ACC112 (cell line): Measurements from ENCODE around the gene MAST1.

ENCODE experiments used
- H2AFZ ChIP-seq: fragments of 200-600 bp; sonication (generic); one replicate; pipeline ENCODE4 v1.6.0; 2017; ENCODE audit warnings: antibody characterized with exemption, low read length; ENCODE audit not compliant: unreplicated experiment
- H3K27ac ChIP-seq: fragments of 200-600 bp; sonication (generic); 2 replicates; pipeline ENCODE4 v1.5.1; 2014; ENCODE audit warnings: low read depth, mild to moderate bottlenecking, antibody characterized with exemption, low read length, moderate library complexity
- H3K27me3 ChIP-seq: fragments of 200-600 bp; sonication (generic); 2 replicates; pipeline ENCODE4 v1.6.1; 2014; ENCODE audit warnings: mild to moderate bottlenecking, antibody characterized with exemption, low read length, moderate library complexity, mixed read lengths; ENCODE audit not compliant: insufficient read depth
- H3K36me3 ChIP-seq: fragments of 200-600 bp; sonication (generic); 2 replicates; pipeline ENCODE4 v1.6.1; 2016; ENCODE audit warnings: mild to moderate bottlenecking, antibody characterized with exemption, low read length, moderate library complexity, mixed read lengths; ENCODE audit not compliant: insufficient read depth
- H3K4me1 ChIP-seq: fragments of 200-600 bp; sonication (generic); one replicate; pipeline ENCODE4 v1.6.1; 2016; ENCODE audit warnings: low read length, mixed read lengths; ENCODE audit not compliant: insufficient read depth, unreplicated experiment, control insufficient read depth
- H3K4me3 ChIP-seq: fragments of 200-600 bp; sonication (generic); 2 replicates; pipeline ENCODE4 v1.5.1; 2014; ENCODE audit warnings: mild to moderate bottlenecking, low read depth, low read length
- H3K79me2 ChIP-seq: fragments of 200-600 bp; sonication (generic); one replicate; pipeline ENCODE4 v1.6.0; 2016; ENCODE audit warnings: low read length; ENCODE audit not compliant: control insufficient read depth, unreplicated experiment, insufficient read depth

The MAST1 gene

DNA sequence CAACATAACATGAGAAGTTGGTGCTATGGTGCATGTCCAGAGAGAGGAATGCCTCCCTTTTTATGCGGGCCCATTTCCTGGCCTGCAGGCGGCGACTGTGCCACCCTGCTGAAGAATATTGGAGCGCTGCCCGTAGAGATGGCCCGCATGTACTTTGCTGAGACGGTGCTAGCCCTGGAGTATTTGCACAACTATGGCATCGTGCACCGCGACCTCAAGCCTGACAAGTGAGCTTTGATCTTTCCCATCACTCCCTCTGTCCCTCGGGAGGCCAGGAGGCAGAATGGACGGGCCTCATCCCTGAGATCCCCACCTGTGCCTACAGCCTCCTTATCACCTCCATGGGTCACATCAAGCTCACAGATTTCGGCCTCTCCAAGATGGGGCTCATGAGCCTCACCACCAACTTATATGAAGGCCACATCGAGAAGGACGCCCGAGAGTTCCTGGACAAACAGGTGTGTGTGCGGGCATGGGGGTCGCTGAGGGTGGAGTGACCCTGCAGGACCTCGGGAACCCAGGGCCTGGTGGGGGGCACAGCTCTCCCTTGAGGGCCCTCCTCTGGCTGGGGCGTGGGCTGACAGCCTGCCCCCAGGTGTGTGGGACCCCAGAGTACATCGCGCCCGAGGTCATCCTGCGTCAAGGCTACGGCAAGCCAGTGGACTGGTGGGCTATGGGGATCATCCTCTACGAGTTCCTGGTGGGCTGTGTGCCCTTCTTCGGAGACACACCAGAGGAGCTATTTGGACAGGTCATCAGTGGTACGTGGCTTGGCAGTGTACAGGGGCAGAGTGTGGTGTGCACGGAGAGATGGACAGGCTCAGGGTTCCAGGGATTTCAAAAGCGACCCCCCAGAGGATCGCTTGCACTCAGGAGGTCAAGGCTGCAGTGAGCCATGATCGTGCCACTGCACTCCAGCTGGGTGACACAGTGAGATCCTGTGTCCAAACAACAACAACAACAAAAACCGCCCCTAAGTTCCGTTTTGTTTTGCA lies 26.7 kb downstream of the MAST1 start:
- H3K79me2 ChIP-seq = no peaks in the 10 kb centered on the region
- H3K4me3 ChIP-seq = no peak overlapping the region
- H3K36me3 ChIP-seq = no peaks in the 10 kb centered on the region
- H3K4me1 ChIP-seq = no peaks in the 10 kb centered on the region
- no peak overlapping the region for H3K27ac ChIP-seq
- no peak overlapping the region for H2AFZ ChIP-seq
- H3K27me3 ChIP-seq = 0 out of 2 replicates have a peak, but pooled peaks cover 2% of the 10 kb centered on the region

DNA sequence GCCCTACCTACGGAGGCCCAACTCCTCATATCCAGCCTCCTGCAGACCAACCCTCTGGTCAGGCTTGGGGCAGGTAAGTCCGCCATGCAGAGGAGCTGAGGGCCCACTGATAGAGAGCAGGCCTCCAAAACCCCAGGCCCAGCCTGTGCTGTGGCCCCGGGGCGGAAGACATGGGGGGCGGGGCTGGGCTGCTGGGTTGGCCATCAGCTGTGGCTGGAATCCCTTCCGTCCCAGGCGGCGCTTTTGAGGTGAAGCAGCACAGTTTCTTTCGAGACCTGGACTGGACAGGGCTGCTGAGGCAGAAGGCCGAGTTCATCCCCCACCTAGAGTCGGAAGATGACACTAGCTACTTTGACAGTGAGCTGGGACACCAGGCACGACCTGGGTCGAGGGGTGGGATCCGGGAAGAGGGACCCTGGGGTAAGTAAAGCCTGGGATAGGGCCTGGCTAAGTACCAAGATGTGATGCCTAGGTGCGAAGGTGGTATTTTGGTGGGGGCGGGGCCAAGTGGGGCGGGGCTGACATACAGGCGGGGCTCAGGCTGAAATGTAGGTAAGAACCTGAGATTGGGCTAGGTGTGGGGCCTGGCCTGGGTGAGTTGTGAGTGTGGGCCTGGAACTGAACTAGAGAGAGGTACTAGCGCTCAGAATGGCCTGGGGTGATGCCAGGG lies 27.6 kb downstream of the MAST1 start:
- H3K4me1 ChIP-seq = no peaks in the 10 kb centered on the region
- no peak overlapping the region for H3K4me3 ChIP-seq
- H3K36me3 ChIP-seq = no peaks in the 10 kb centered on the region
- H2AFZ ChIP-seq = no peak overlapping the region
- 0 out of 2 replicates have a peak, but pooled peaks cover 2% of the 10 kb centered on the region for H3K27me3 ChIP-seq
- no peaks in the 10 kb centered on the region for H3K79me2 ChIP-seq
- H3K27ac ChIP-seq = no peak overlapping the region

GRCh38 chr19:12866416-12867119 lies 28.3 kb downstream of the MAST1 start:
- Histone ChIP-seq H3K27ac (no peak overlapping the region), H3K27me3 (0 out of 2 replicates have a peak, but pooled peaks cover 2% of the 10 kb centered on the region), H3K4me3 (no peak overlapping the region), H3K36me3 (no peaks in the 10 kb centered on the region), H2AFZ (no peak overlapping the region), H3K4me1 (no peaks in the 10 kb centered on the region), H3K79me2 (no peaks in the 10 kb centered on the region)

DNA sequence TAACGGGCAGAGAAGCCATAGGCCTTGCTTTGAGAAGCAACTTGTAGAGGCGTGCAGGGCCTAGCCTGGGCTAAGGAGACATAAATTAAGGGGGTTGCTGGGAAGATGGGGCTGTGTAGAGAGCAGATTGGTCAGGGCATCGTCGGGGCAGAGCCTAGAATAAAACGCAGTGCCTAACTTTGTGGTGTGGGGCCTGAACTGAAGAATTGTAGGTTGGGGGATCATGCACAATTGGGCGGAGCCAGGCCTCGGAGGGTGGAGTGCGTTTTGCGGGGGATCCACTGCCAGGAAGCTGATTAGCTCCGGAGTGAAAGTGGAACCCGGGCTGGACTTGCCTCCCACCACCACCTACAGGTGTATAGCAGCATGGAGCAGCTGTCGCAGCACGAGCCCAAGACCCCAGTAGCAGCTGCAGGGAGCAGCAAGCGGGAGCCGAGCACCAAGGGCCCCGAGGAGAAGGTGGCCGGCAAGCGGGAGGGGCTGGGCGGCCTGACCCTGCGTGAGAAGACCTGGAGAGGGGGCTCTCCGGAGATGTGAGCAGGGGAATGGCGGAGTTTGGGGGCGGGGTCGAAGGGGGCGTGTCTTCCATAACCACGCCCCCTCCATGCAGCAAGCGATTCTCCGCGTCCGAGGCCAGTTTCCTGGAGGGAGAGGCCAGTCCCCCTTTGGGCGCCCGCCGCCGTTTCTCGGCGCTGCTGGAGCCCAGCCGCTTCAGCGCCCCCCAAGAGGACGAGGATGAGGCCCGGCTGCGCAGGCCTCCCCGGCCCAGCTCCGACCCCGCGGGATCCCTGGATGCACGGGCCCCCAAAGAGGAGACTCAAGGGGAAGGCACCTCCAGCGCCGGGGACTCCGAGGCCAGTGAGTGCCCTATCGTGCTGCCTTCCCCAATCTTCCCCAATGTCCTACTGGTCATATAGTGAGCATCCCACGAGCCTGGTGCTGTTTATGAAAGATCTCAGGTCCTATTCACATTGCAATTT lies 29.1 kb downstream of the MAST1 start:
- H3K4me3 ChIP-seq = peak overlapping the region; percentile 49
- H3K36me3 ChIP-seq = no peaks in the 10 kb centered on the region
- no peaks in the 10 kb centered on the region for H3K4me1 ChIP-seq
- 0 out of 2 replicates have a peak, but pooled peaks cover 2% of the 10 kb centered on the region for H3K27me3 ChIP-seq
- no peaks in the 10 kb centered on the region for H3K79me2 ChIP-seq
- no peak overlapping the region for H3K27ac ChIP-seq
- peak overlapping the region; percentile 38 for H2AFZ ChIP-seq

DNA sequence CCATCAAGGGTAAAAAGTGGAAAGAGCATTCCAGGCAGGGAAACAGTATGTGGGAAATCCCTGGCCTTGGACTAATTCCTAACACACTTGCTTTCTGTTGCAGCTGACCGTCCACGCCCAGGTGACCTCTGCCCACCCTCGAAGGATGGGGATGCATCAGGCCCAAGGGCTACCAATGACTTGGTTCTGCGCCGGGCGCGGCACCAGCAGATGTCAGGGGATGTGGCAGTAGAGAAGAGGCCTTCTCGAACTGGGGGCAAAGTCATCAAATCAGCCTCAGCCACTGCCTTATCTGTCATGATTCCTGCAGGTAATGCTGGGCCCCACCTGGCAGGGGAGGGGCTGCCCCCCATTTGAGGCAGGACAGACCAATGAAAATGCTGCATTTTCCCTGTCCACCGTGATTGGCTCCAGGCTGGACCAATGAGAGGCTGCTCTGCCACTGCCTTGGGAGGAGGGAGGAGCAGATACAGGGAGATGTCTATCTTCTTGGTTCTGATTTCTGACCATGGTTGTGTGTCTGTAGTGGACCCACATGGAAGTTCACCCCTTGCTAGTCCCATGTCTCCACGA lies 30.3 kb downstream of the MAST1 start:
- Histone ChIP-seq H2AFZ (no peak overlapping the region), H3K27me3 (0 out of 2 replicates have a peak, but pooled peaks cover 2% of the 10 kb centered on the region), H3K79me2 (no peaks in the 10 kb centered on the region), H3K4me3 (no peak overlapping the region), H3K4me1 (no peaks in the 10 kb centered on the region), H3K27ac (no peak overlapping the region), H3K36me3 (no peaks in the 10 kb centered on the region)

- H3K36me3 ChIP-seq = no peaks in the 10 kb centered on the region
- H3K4me1 ChIP-seq = no peaks in the 10 kb centered on the region
- no peak overlapping the region for H2AFZ ChIP-seq
- no peak overlapping the region for H3K27ac ChIP-seq
- H3K27me3 ChIP-seq = no peaks in the 10 kb centered on the region
- no peaks in the 10 kb centered on the region for H3K79me2 ChIP-seq
- no peak overlapping the region for H3K4me3 ChIP-seq
These were observed 33.4 kb downstream of the MAST1 start for GRCh38 chr19:12871681-12872080.

- Histone ChIP-seq H3K79me2 (no peaks in the 10 kb centered on the region), H3K4me3 (no peak overlapping the region), H3K27me3 (no peaks in the 10 kb centered on the region), H3K4me1 (no peaks in the 10 kb centered on the region), H2AFZ (no peak overlapping the region), H3K27ac (no peak overlapping the region), H3K36me3 (no peaks in the 10 kb centered on the region)
These were observed 33.9 kb downstream of the MAST1 start for GRCh38 chr19:12872255-12872654.

DNA sequence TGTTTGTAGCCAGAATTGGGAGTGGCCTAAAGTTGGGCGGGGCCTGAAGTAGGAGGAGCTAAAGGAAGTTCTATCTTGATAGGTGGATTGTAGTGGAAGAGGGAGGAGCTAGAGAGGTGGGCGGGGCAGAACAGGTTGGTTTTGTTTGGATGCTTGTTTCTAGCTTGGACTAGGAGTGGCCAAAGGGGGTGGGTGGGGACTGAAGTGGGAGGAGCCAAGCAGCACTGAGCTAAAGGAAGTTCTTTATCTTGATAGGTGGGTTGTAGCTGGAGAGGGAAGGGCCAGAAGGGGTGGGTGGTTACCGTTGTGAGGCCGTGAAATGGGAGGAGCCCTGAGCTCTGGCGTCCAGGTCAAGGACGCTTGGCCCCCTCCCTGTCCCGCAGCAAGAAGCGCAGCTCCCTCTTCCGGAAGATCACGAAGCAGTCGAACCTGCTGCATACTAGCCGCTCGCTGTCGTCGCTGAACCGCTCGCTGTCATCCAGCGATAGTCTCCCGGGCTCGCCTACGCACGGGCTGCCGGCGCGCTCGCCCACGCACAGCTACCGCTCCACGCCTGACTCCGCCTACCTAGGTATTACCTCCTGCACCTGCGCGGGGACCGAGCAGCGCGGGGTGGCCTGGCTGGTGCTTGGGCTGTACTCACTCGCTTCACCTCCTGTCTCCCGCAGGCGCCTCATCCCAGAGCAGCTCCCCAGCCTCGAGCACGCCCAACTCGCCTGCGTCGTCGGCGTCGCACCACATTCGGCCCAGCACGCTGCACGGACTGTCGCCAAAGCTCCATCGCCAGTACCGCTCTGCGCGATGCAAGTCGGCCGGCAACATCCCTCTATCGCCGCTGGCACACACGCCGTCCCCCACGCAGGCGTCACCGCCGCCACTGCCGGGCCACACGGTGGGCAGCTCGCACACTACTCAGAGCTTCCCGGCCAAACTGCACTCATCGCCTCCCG lies 34.9 kb downstream of the MAST1 start:
- Histone ChIP-seq H3K36me3 (no peaks in the 10 kb centered on the region), H3K4me3 (no peak overlapping the region), H3K27ac (no peak overlapping the region), H3K27me3 (no peaks in the 10 kb centered on the region), H3K4me1 (no peaks in the 10 kb centered on the region), H3K79me2 (no peaks in the 10 kb centered on the region), H2AFZ (no peak overlapping the region)
